ENCODE results near the gene DEFB123.

DNA sequence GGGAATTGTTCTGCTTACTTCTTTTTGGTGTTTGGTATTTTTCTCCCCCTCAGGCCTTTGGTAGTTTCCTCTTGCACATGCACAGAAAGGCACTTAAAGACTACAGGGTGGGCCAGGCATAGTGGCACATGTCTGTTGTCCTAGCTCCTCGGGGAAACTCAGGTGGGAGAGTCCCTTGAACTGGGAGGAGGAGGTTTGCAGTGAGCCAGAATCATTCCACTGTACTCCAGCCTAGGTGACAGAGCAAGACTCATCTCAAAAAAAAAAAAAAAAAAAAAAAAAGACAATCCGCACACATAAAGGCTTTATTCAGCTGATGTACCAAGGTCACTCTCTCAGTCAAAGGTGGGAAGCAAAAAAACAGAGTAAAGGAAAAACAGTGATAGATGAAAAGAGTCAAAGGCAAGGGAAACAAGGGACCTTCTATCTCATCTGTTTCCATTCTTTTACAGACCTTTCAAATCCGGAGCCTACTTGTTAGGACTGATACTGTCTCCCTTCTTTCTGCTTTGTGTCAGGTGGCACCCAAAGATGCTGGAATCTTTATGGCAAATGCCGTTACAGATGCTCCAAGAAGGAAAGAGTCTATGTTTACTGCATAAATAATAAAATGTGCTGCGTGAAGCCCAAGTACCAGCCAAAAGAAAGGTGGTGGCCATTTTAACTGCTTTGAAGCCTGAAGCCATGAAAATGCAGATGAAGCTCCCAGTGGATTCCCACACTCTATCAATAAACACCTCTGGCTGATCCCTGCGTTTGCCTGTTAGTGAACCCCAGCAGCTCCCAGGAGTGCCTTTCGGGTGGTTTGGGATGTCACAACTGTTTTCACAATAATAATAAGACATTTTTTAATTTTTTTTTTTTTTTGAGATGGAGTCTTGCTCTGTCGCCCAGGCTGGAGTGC, 9.3 kb downstream of the DEFB123 start:
- TF ChIP-seq, protein P1, sequence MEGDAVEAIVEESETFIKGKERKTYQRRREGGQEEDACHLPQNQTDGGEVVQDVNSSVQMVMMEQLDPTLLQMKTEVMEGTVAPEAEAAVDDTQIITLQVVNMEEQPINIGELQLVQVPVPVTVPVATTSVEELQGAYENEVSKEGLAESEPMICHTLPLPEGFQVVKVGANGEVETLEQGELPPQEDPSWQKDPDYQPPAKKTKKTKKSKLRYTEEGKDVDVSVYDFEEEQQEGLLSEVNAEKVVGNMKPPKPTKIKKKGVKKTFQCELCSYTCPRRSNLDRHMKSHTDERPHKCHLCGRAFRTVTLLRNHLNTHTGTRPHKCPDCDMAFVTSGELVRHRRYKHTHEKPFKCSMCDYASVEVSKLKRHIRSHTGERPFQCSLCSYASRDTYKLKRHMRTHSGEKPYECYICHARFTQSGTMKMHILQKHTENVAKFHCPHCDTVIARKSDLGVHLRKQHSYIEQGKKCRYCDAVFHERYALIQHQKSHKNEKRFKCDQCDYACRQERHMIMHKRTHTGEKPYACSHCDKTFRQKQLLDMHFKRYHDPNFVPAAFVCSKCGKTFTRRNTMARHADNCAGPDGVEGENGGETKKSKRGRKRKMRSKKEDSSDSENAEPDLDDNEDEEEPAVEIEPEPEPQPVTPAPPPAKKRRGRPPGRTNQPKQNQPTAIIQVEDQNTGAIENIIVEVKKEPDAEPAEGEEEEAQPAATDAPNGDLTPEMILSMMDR (IDR thresholded peaks at IDR 0.05), result no peak
- TF ChIP-seq POLR2A (IDR thresholded peaks at IDR 0.05), result no peak

All from suprapubic skin (tissue), 3 donors.